Endothelial cell of umbilical vein (primary cell): ENCODE data around the gene ZNF322. TPM values are rescaled to one million over a fixed set of nuclear protein-coding genes. Genes with fewer than 3 reads are reported as not detected.

Source experiments
- BruUV-seq: library from RNA; stranded (reverse); fragments of 400-500 nt; replicated peaks from 2 replicates; lab custom pipeline; 2021; lab: Mats Ljungman, UMichigan
- CTCF ChIA-PET: fragments of 300-600, 350-600 bp; sonication (Branson Sonifier 250); formaldehyde crosslinking; loops from one replicate; lab custom pipeline; 2021; ENCODE audit warnings: antibody characterized with exemption, inconsistent platforms; lab: Charles Lee
- POLR2A ChIA-PET: fragments of 300-600, 350-600 bp; sonication (Branson Sonifier 250); formaldehyde crosslinking; loops from one replicate; lab custom pipeline; 2021; ENCODE audit warnings: antibody characterized with exemption, inconsistent platforms; lab: Charles Lee
- DNase-seq: peaks from one replicate; pipeline ENCODE4 v3.0.0-alpha.2; 2011; ENCODE audit warnings: low read depth, low spot score
- FAIRE-seq: peaks from 2 replicates; lab custom pipeline; 2011; peaks lifted over from hg19 to GRCh38; lab: Jason Lieb, UNC
- H2AFZ ChIP-seq: 2 replicates; pipeline ENCODE4 v1.6.0; 2012; ENCODE audit warnings: low read depth, low read length, control low read depth, inconsistent platforms
- H3K27ac ChIP-seq: 2 replicates; pipeline ENCODE4 v1.5.1; 2011; ENCODE audit warnings: low read depth, mild to moderate bottlenecking, control low read depth, low read length, moderate library complexity; ENCODE audit not compliant: insufficient read depth
- H3K27me3 ChIP-seq, 2 experiments: 2 replicates each; pipeline versions ENCODE4 v1.6.0 to v1.6.1; 2011; ENCODE audit warnings: low read length in 2 of 2, mixed read lengths in 1 of 2; ENCODE audit not compliant: control insufficient read depth in 2 of 2, insufficient read depth in 2 of 2
- H3K36me3 ChIP-seq, 2 experiments: 2 replicates in 1 of 2; 3 replicates in 1 of 2; pipeline ENCODE4 v1.5.1; 2011; ENCODE audit warnings: low read length in 2 of 2, mild to moderate bottlenecking in 1 of 2, moderate library complexity in 1 of 2; ENCODE audit not compliant: control insufficient read depth in 2 of 2, insufficient read depth in 2 of 2; ENCODE audit errors: extremely low read depth in 1 of 2
- H3K4me1 ChIP-seq: 3 replicates; pipeline ENCODE4 v1.5.1; 2011; ENCODE audit warnings: mild to moderate bottlenecking, low read length; ENCODE audit not compliant: control insufficient read depth, insufficient read depth; ENCODE audit errors: extremely low read depth
- H3K4me2 ChIP-seq: 2 replicates; pipeline ENCODE4 v1.6.1; 2011; ENCODE audit warnings: low read length, control low read depth, mixed read lengths; ENCODE audit not compliant: insufficient read depth
- H3K4me3 ChIP-seq, 3 experiments: fragments of 200-600 bp in 1 of 3; sonication (generic), shearing (Covaris generic) in 1 of 3; replicated peaks in 1 of 3; 2 replicates each; pipeline ENCODE4 v1.5.1; 2011 to 2016; ENCODE audit warnings: control low read depth in 3 of 3, low read length in 3 of 3, mild to moderate bottlenecking in 2 of 3, inconsistent platforms in 1 of 3, low read depth in 1 of 3, moderate library complexity in 1 of 3; ENCODE audit not compliant: insufficient read depth in 1 of 3
- H3K79me2 ChIP-seq: 2 replicates; pipeline ENCODE4 v1.6.0; 2012; ENCODE audit warnings: low read length, inconsistent platforms; ENCODE audit not compliant: control insufficient read depth, insufficient read depth
- H3K9ac ChIP-seq: replicated peaks from 2 replicates; pipeline ENCODE3; 2011; ENCODE audit warnings: low read length, control low read depth; ENCODE audit not compliant: insufficient read depth; ENCODE audit errors: extremely low read depth
- H3K9me1 ChIP-seq: replicated peaks from 3 replicates; pipeline ENCODE4 v1.6.0; 2011; ENCODE audit warnings: mild to moderate bottlenecking, low read length; ENCODE audit not compliant: control insufficient read depth, insufficient read depth; ENCODE audit errors: extremely low read depth
- H3K9me3 ChIP-seq: replicated peaks from 2 replicates; pipeline ENCODE4 v1.5.1; 2012; ENCODE audit warnings: low read length, inconsistent platforms; ENCODE audit not compliant: control insufficient read depth, insufficient read depth
- H4K20me1 ChIP-seq: replicated peaks from 2 replicates; pipeline ENCODE3; 2011; ENCODE audit warnings: mild to moderate bottlenecking, low read length; ENCODE audit not compliant: control insufficient read depth, insufficient read depth; ENCODE audit errors: extremely low read depth
- CTCF ChIP-seq, 2 donors: IDR thresholded peaks; 1 replicate in 1 of 2; 2 replicates in 1 of 2; pipeline ENCODE4 v1.5.1; 2011; ENCODE audit warnings: low read length in 2 of 2, mild to moderate bottlenecking in 2 of 2, moderate library complexity in 2 of 2, control low read depth in 1 of 2, inconsistent platforms in 1 of 2, low read depth in 1 of 2; ENCODE audit not compliant: insufficient read depth in 1 of 2; ENCODE audit errors: extremely low read depth in 1 of 2
- EZH2 ChIP-seq: IDR thresholded peaks from 2 replicates; pipeline ENCODE4 v1.6.1; 2012; ENCODE audit warnings: borderline replicate concordance, low read depth, mild to moderate bottlenecking, moderate library complexity, low read length, inconsistent platforms; ENCODE audit not compliant: severe bottlenecking
- FOS ChIP-seq: IDR thresholded peaks from 2 replicates; pipeline ENCODE4 v1.6.1; 2011; ENCODE audit warnings: mild to moderate bottlenecking, low read length, moderate library complexity, borderline replicate concordance; ENCODE audit not compliant: insufficient read depth
- GATA2 ChIP-seq: IDR thresholded peaks from 2 replicates; pipeline ENCODE4 v1.7.0; 2011; ENCODE audit warnings: low read depth, mild to moderate bottlenecking, moderate library complexity, mixed read lengths, low read length; ENCODE audit not compliant: insufficient read length, insufficient read depth
- JUN ChIP-seq: IDR thresholded peaks from 2 replicates; pipeline ENCODE4 v1.6.1; 2011; ENCODE audit warnings: borderline replicate concordance, low read depth; ENCODE audit not compliant: insufficient read length, insufficient read depth
- MAX ChIP-seq: IDR thresholded peaks from 2 replicates; pipeline ENCODE4 v1.6.1; 2011; ENCODE audit not compliant: insufficient read depth, insufficient read length
- MYC ChIP-seq: IDR thresholded peaks from one replicate; pipeline ENCODE4 v1.6.1; 2011; ENCODE audit warnings: mild to moderate bottlenecking, low read depth, low read length
- POLR2A ChIP-seq: IDR thresholded peaks from 2 replicates; pipeline ENCODE4 v1.6.1; 2012; ENCODE audit warnings: low read depth, mild to moderate bottlenecking, control low read depth, low read length
- POLR2AphosphoS5 ChIP-seq: IDR thresholded peaks from 2 replicates; pipeline ENCODE4 v1.6.1; 2012; ENCODE audit warnings: low read depth, mild to moderate bottlenecking, control low read depth, low read length, moderate library complexity; ENCODE audit not compliant: insufficient read depth
- dilution Hi-C: fragments of 300-500 bp; cut with MboI; formaldehyde crosslinking; loops from one replicate; pipeline ENCODE4 v1.15.0; 2019; ENCODE audit warnings: low sequenced_read_pairs; ENCODE audit not compliant: extremely low pct_ligation_motif_present
- intact Hi-C: fragments of 100-400 bp; cut with micrococcal nuclease; formaldehyde crosslinking; loops from one replicate; pipeline ENCODE4 v1.10.0; 2022
- polyA plus RNA-seq, 4 experiments: library from polyadenylated mRNA; depleted of rRNA in 3 of 4; stranded (reverse) in 3 of 4; unstranded in 1 of 4; fragments of >200 nt; gene quantifications; 2 replicates each; pipeline versions ENCODE4 v1.2.1 to v1.2.3, GENCODE V29; 2011 to 2012; ENCODE audit warnings: missing spikeins in 1 of 4
- total RNA-seq: library from RNA; stranded (reverse); gene quantifications from 2 replicates; pipeline ENCODE4 v1.2.3, GENCODE V29; 2021

The ZNF322 gene
- total and polyA plus RNA-seq, 2 donors (not counting 3 experiments of a cell fraction or from before 2014, with no cell fraction given), result 3.4 to 17.0 TPM

- Histone ChIP-seq H3K79me2 (peaks cover 5% of the 10 kb centered on the region), H3K36me3 (peaks cover 10 to 12% of the 10 kb centered on the region in 2 experiments), H3K4me2 (no peak overlapping the region), H3K27me3 (no peaks in the 10 kb centered on the region), H3K4me3 (no peak overlapping the region), H3K27ac (no peak overlapping the region), H3K4me1 (no peaks in the 10 kb centered on the region), H3K9me1 (no peaks in the 10 kb centered on the region), H3K9me3 (no peaks in the 10 kb centered on the region), H4K20me1 (no peaks in the 10 kb centered on the region), H2AFZ (no peak overlapping the region), H3K9ac (no peak overlapping the region)
- dilution Hi-C loops, result no loop called here
- DNase-seq (no peak), FAIRE-seq (no peak)
- intact Hi-C loops, result no loop called here
- ChIA-PET POLR2A (no interaction called here), CTCF (no interaction called here)
- TF ChIP-seq MAX (no peak), EZH2 (no peak), POLR2AphosphoS5 (no peak), MYC (no peak), GATA2 (no peak), POLR2A (no peak), FOS (no peak), JUN (no peak)
- no TSS peak for BruUV-seq
Observed at GRCh38 chr6:26640806-26641205, 18.7 kb downstream of the ZNF322 start.

- TF ChIP-seq FOS (no peak), GATA2 (no peak), JUN (no peak), POLR2AphosphoS5 (no peak), CTCF (IDR thresholded peaks at IDR 0.05; ENCODE audit: extremely low read depth in 1 of 2, insufficient read depth in 1 of 2, low read depth in 1 of 2, low read length in 2 of 2) (no peak), POLR2A (no peak)
- ChIA-PET CTCF (interaction anchor here (0.9 kb wide), 1 partner anchor 465 kb away, joined by 7 read pairs; no protein-coding TSS in a partner anchor), POLR2A (no interaction called here)
- Histone ChIP-seq H4K20me1 (no peaks in the 10 kb centered on the region), H3K79me2 (no peaks in the 10 kb centered on the region), H3K4me3 (no peak overlapping the region), H3K4me2 (no peak overlapping the region), H3K27me3 (no peaks in the 10 kb centered on the region), H3K9ac (no peak overlapping the region), H3K9me3 (no peaks in the 10 kb centered on the region), H3K4me1 (no peaks in the 10 kb centered on the region), H3K9me1 (no peaks in the 10 kb centered on the region), H2AFZ (no peak overlapping the region), H3K36me3 (no peaks in the 10 kb centered on the region), H3K27ac (no peak overlapping the region)
- intact Hi-C loops, result no loop called here
- no TSS peak for BruUV-seq
- DNase-seq (no peak), FAIRE-seq (no peak)
- dilution Hi-C loops, result no loop called here
Observed at GRCh38 chr6:26629359-26629758, 30.2 kb downstream of the ZNF322 start.
